Measurements from ENCODE around the gene CASP14.

- no peak for TF ChIP-seq CTCF (IDR thresholded peaks at IDR 0.05)
- TF ChIP-seq POLR2A (IDR thresholded peaks at IDR 0.05) = no peak
Observed at GRCh38 chr19:15042003-15042402, 7.3 kb upstream of the CASP14 start.

Data from lower leg skin (tissue), 3 donors.